SK-N-SH (cell line): ENCODE results near the gene NRG3.

ENCODE experiments used
- CHD2 ChIP-seq: fragments of 150-350 bp; IDR thresholded peaks from 2 replicates; pipeline ENCODE4 v1.6.1; 2018; ENCODE audit warnings: low read length; ENCODE audit not compliant: partially characterized antibody
- JUND ChIP-seq: IDR thresholded peaks from 2 replicates; pipeline ENCODE4 v1.4.0; 2012
- MAX ChIP-seq: IDR thresholded peaks from 2 replicates; pipeline ENCODE4 v1.4.0; 2012; ENCODE audit warnings: low read depth
- POLR2AphosphoS5 ChIP-seq: IDR thresholded peaks from 2 replicates; pipeline ENCODE4 v1.6.1; 2012; ENCODE audit warnings: low read depth, low read length
- RAD21 ChIP-seq: IDR thresholded peaks from 2 replicates; pipeline ENCODE4 v1.6.1; 2012; ENCODE audit warnings: mild to moderate bottlenecking, low read length
- RXRA ChIP-seq: IDR thresholded peaks from 2 replicates; pipeline ENCODE4 v1.4.0; 2012; ENCODE audit warnings: low read depth, mild to moderate bottlenecking, borderline replicate concordance
- SIN3A ChIP-seq: IDR thresholded peaks from 2 replicates; pipeline ENCODE4 v1.6.1; 2012; ENCODE audit warnings: low read depth, mild to moderate bottlenecking, low read length, moderate library complexity, borderline replicate concordance
- SMC3 ChIP-seq: IDR thresholded peaks from 2 replicates; pipeline ENCODE4 v1.6.1; 2012; ENCODE audit warnings: low read depth, low read length, improper control_type of control experiment
- TCF12 ChIP-seq: IDR thresholded peaks from 2 replicates; pipeline ENCODE4 v1.4.0; 2012
- YY1 ChIP-seq: IDR thresholded peaks from 2 replicates; pipeline ENCODE4 v1.4.0; 2012; ENCODE audit warnings: low read depth, mild to moderate bottlenecking
- TF ChIP-seq, protein P1 (sequence below): fragments of 200-600 bp; sonication (generic); IDR thresholded peaks from 2 replicates; pipeline ENCODE4 v1.6.1; 2017; ENCODE audit warnings: antibody characterized with exemption, mild to moderate bottlenecking, moderate library complexity
- TF ChIP-seq, protein P2 (sequence below): fragments of 150-350 bp; IDR thresholded peaks from 2 replicates; pipeline ENCODE4 v1.6.1; 2016; ENCODE audit warnings: mild to moderate bottlenecking, low read depth, low read length
- TF ChIP-seq, protein P3 (sequence below): IDR thresholded peaks from 2 replicates; pipeline ENCODE4 v1.4.0; 2012; ENCODE audit warnings: low read depth, borderline replicate concordance
- TF ChIP-seq, protein P4 (sequence below): fragments of 150-350 bp; IDR thresholded peaks from 2 replicates; pipeline ENCODE4 v1.6.1; 2017; ENCODE audit warnings: antibody characterized with exemption, low read length, low read depth, borderline replicate concordance

- TF ChIP-seq, protein P1, sequence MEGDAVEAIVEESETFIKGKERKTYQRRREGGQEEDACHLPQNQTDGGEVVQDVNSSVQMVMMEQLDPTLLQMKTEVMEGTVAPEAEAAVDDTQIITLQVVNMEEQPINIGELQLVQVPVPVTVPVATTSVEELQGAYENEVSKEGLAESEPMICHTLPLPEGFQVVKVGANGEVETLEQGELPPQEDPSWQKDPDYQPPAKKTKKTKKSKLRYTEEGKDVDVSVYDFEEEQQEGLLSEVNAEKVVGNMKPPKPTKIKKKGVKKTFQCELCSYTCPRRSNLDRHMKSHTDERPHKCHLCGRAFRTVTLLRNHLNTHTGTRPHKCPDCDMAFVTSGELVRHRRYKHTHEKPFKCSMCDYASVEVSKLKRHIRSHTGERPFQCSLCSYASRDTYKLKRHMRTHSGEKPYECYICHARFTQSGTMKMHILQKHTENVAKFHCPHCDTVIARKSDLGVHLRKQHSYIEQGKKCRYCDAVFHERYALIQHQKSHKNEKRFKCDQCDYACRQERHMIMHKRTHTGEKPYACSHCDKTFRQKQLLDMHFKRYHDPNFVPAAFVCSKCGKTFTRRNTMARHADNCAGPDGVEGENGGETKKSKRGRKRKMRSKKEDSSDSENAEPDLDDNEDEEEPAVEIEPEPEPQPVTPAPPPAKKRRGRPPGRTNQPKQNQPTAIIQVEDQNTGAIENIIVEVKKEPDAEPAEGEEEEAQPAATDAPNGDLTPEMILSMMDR, result no peak
- TF ChIP-seq MAX (no peak), JUND (no peak), YY1 (no peak), POLR2AphosphoS5 (no peak), TCF12 (no peak), RXRA (no peak), RAD21 (no peak), SMC3 (no peak), CHD2 (no peak), SIN3A (no peak)
- TF ChIP-seq, protein P2, sequence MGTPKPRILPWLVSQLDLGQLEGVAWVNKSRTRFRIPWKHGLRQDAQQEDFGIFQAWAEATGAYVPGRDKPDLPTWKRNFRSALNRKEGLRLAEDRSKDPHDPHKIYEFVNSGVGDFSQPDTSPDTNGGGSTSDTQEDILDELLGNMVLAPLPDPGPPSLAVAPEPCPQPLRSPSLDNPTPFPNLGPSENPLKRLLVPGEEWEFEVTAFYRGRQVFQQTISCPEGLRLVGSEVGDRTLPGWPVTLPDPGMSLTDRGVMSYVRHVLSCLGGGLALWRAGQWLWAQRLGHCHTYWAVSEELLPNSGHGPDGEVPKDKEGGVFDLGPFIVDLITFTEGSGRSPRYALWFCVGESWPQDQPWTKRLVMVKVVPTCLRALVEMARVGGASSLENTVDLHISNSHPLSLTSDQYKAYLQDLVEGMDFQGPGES, result no peak
- TF ChIP-seq, protein P3, sequence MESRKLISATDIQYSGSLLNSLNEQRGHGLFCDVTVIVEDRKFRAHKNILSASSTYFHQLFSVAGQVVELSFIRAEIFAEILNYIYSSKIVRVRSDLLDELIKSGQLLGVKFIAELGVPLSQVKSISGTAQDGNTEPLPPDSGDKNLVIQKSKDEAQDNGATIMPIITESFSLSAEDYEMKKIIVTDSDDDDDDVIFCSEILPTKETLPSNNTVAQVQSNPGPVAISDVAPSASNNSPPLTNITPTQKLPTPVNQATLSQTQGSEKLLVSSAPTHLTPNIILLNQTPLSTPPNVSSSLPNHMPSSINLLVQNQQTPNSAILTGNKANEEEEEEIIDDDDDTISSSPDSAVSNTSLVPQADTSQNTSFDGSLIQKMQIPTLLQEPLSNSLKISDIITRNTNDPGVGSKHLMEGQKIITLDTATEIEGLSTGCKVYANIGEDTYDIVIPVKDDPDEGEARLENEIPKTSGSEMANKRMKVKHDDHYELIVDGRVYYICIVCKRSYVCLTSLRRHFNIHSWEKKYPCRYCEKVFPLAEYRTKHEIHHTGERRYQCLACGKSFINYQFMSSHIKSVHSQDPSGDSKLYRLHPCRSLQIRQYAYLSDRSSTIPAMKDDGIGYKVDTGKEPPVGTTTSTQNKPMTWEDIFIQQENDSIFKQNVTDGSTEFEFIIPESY, result no peak
- TF ChIP-seq, protein P4, sequence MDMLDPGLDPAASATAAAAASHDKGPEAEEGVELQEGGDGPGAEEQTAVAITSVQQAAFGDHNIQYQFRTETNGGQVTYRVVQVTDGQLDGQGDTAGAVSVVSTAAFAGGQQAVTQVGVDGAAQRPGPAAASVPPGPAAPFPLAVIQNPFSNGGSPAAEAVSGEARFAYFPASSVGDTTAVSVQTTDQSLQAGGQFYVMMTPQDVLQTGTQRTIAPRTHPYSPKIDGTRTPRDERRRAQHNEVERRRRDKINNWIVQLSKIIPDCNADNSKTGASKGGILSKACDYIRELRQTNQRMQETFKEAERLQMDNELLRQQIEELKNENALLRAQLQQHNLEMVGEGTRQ, result no peak
Observed at GRCh38 chr10:82721831-82722230, 846.8 kb downstream of the NRG3 start.
